ENCODE data around the gene KRTAP5-11.
"Not testable (repeated sequence)": the region's sequence is repeated elsewhere in the genome, so short reads cannot be mapped to it uniquely, and the experiment has no call there.

KRTAP5-11 gene

DNA sequence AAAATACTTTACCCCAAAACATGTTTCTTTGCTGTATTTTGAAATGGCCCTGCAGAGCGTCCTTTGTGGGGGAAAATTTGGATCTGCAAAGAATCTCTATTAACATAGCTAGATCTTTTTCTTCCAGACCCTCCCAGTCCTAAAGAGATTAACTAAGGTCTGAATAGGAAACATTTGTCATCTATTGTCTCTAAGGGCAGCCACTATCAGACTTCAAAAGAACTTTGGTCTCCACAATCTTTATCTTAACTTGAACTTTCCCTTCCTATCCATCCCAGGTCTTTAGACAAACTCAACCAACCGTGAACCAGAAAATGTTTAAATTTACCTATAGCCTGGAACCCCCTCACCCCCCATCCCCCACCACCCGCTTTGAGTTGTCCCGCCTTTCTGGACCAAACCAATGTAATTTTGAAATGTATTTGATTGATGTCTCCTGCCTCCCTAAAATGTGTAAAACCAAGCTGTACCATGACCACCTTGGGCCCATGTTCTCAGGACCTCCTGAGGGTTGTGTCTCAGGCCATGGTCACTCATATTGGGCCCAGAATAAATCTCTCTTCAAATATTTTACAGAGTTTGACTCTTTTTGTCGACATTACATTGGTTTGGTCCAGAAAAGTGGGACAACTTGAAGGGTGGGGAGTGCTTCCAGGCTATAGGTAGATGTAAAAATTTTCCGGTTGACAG is 38.0 kb downstream of the KRTAP5-11 start:
- H3K4me3 ChIP-seq (ENCODE audit: low read length) = no peak overlapping the region
- no peak for DNase-seq (ENCODE audit: low read depth)
- TF ChIP-seq, protein P1, sequence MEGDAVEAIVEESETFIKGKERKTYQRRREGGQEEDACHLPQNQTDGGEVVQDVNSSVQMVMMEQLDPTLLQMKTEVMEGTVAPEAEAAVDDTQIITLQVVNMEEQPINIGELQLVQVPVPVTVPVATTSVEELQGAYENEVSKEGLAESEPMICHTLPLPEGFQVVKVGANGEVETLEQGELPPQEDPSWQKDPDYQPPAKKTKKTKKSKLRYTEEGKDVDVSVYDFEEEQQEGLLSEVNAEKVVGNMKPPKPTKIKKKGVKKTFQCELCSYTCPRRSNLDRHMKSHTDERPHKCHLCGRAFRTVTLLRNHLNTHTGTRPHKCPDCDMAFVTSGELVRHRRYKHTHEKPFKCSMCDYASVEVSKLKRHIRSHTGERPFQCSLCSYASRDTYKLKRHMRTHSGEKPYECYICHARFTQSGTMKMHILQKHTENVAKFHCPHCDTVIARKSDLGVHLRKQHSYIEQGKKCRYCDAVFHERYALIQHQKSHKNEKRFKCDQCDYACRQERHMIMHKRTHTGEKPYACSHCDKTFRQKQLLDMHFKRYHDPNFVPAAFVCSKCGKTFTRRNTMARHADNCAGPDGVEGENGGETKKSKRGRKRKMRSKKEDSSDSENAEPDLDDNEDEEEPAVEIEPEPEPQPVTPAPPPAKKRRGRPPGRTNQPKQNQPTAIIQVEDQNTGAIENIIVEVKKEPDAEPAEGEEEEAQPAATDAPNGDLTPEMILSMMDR (conservative IDR thresholded peaks at IDR 0.05; ENCODE audit: low read length) = no peak

DNA sequence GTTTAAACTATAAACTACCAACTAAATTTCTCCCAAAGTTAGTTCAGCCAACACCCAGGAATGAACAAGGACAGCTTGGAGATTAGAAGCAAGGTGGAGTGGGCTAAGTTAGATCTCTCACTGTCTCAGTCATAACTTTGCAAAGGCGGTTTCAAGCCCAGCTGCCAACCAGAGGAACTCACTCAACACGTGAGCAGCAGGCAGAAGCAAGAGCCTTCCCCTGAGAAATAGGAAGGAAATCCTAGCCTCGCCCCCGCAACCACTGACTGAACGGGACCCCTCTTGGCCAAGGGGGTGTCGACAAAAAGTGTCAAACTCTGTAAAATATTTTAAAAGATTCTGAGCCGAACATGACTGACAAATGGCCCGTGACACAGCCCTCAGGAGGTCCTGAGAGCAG is 38.8 kb downstream of the KRTAP5-11 start:
- H3K4me3 ChIP-seq (ENCODE audit: low read length) = no peak overlapping the region
- DNase-seq (ENCODE audit: low read depth) = no peak

DNA sequence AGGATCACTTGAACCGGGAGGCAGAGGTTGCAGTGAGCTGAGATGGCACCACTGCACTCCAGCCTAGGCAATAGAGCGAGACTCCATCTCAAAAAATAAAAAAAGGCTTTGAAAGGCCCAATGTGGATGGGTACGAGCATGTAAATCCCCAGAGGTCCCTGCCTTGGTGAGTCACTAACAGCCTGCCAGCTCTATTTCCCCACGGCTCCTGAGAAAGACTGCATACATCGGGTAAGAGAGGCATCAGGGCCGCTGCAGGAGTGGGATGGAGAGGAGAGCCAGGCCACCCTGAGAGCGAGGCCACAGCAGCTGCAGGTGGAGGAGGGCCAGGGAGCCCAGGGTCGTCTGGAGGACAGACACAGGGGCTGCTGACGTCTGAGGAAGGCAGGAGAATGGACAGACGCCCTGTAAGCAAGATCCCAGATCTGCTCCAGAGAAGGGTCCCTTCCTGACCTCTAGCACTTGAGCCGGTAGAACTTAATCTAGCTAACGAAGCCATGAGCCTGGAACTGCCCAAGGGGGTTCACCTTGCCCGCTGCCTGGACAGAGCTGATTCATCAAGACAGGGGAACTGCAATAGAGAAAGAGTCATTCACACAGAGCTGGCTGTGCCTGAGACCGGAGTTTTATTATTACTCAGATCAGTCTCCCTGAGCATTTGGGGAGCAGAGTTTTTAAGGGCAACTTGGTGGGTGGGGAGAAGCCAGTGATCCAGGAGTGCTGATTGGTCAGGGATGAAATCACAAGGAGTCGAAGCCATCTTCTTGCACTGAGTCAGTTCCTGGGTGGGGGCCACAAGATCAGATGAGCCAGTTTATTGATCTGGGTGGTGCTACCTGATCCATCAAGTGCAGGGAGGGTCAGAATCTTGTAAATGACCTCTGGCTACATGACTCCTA is 39.5 kb downstream of the KRTAP5-11 start:
- DNase-seq (ENCODE audit: low read depth) = no peak
- H3K4me3 ChIP-seq (ENCODE audit: low read length) = no peak overlapping the region
- TF ChIP-seq, protein P1 (conservative IDR thresholded peaks at IDR 0.05; ENCODE audit: low read length) = no peak

More for the DNA sequence above, 38.8 kb downstream of the KRTAP5-11 start:
- TF ChIP-seq, protein P1 (conservative IDR thresholded peaks at IDR 0.05; ENCODE audit: low read length) = no peak

DNA sequence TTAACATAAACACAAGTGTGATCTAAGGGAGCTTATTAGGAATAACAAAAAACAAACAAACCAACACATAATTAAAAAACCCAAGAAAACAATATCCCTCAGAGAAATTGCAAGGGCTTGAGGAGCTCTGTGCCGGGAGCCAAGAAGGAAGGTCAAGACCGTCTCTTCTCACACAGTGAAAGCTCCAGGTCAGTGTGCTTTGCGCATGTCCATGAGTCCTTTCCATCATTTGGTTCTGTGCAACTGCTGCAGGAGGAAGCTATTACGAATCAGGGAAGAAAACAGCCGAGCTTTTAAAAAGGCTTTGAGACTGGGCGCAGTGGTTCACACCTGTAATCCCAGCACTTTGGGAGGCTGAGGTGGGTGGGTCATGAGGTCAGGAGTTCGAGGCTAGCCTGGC is 40.3 kb downstream of the KRTAP5-11 start:
- TF ChIP-seq, protein P1 (conservative IDR thresholded peaks at IDR 0.05; ENCODE audit: low read length) = no peak

DNA sequence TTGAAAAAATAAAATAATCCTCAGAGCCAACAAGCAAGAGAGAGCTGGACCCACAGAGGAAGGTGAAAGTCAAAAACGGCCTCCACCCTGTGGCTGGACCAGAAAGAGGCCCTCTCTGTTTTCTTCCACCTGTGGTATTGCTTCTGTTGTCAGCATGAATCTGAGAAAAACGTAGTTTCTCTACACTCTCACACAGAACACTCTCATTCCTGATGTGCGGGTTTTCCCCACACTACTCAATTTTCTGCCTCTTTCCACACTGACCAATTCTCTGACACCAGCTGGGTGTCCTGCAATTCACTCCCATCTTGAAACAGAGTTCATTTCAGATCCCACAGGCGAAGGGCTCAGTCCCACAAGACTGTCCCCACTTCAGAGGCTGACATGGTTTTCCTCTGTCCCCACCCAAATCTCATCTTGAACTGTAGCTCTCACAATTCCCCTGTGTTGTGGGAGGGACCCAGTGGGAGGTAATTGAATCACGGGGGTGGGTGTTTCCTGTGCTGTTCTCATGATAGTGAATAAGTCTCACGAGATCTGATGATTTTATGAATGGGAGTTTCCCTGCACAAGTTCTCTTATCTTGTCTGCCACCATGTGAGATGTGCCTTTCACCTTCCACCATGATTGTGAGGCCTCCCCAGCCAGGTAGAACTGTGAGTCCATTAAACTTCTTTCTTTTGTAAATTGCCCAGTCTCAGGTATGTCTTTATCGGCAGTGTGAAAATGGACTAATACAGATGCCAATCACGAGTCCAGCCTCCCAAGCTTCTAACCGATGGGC is 42.0 kb downstream of the KRTAP5-11 start:
- not testable (repeated sequence) for DNase-seq (ENCODE audit: low read depth); H3K4me3 ChIP-seq (ENCODE audit: low read length)

More for the DNA sequence above, 40.3 kb downstream of the KRTAP5-11 start:
- no peak overlapping the region for H3K4me3 ChIP-seq (ENCODE audit: low read length)
- no peak for DNase-seq (ENCODE audit: low read depth)

DNA sequence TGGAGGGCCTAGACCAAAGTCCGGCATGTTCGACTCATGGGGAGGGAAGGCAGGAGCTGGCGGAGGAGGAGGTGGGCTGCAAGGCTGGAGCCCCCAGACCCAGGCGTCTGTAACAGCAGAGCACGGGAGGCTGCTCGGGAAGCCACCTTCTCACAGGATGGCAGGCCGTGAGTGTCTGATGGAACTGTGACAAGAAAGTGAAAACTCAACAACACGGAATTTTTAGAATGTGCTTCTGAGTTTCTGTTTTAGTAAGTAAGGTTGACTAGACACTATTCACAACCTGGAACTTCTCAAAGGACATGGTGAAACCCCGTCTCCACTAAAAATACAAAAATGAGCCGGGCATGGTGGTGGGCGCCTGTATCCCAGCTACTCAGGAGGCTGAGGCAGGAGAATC is 42.7 kb downstream of the KRTAP5-11 start:
- H3K4me3 ChIP-seq (ENCODE audit: low read length); DNase-seq (ENCODE audit: low read depth): not testable (repeated sequence)

DNA sequence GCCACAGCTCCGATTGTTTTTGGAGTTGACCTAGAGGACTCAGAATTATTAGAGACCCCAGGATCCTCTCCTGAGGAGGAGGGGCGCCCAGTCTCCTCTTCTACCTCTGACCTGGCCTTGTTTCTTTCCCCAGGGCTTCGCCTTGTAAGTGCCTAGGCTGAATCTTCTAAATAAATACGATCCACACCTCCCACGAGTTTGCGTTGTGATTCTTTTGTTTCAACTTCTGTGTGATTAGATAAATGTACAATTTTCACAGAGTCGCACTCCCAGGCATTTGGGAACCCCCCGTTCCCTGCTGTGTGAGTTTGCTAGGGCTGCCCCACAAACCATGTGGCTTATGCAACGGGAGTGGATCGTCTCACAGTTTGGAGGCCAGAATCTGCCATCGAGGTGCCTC is 43.7 kb downstream of the KRTAP5-11 start:
- H3K4me3 ChIP-seq (ENCODE audit: low read length) = no peak overlapping the region
- TF ChIP-seq, protein P1 (conservative IDR thresholded peaks at IDR 0.05; ENCODE audit: low read length) = no peak
- no peak for DNase-seq (ENCODE audit: low read depth)

Data from AG10803 (cell line).